Endothelial cell of umbilical vein (primary cell): Measurements from ENCODE around the gene CNRIP1. TPM values are rescaled to one million over a fixed set of nuclear protein-coding genes. Genes with fewer than 3 reads are reported as not detected.
A peak's percentile ranks its signal among the peaks of the same experiment; 100 is the strongest.

Experiments used
- BruUV-seq: library from RNA; stranded (reverse); fragments of 400-500 nt; replicated peaks from 2 replicates; lab custom pipeline; 2021; lab: Mats Ljungman, UMichigan
- CTCF ChIA-PET: fragments of 300-600, 350-600 bp; sonication (Branson Sonifier 250); formaldehyde crosslinking; loops from one replicate; lab custom pipeline; 2021; ENCODE audit warnings: antibody characterized with exemption, inconsistent platforms; lab: Charles Lee
- POLR2A ChIA-PET: fragments of 300-600, 350-600 bp; sonication (Branson Sonifier 250); formaldehyde crosslinking; loops from one replicate; lab custom pipeline; 2021; ENCODE audit warnings: antibody characterized with exemption, inconsistent platforms; lab: Charles Lee
- DNase-seq: peaks from one replicate; pipeline ENCODE4 v3.0.0-alpha.2; 2011; ENCODE audit warnings: low read depth, low spot score
- FAIRE-seq: peaks from 2 replicates; lab custom pipeline; 2011; peaks lifted over from hg19 to GRCh38; lab: Jason Lieb, UNC
- H2AFZ ChIP-seq: 2 replicates; pipeline ENCODE4 v1.6.0; 2012; ENCODE audit warnings: low read depth, low read length, control low read depth, inconsistent platforms
- H3K27ac ChIP-seq: 2 replicates; pipeline ENCODE4 v1.5.1; 2011; ENCODE audit warnings: low read depth, mild to moderate bottlenecking, control low read depth, low read length, moderate library complexity; ENCODE audit not compliant: insufficient read depth
- H3K27me3 ChIP-seq, 2 experiments: 2 replicates each; pipeline versions ENCODE4 v1.6.0 to v1.6.1; 2011; ENCODE audit warnings: low read length in 2 of 2, mixed read lengths in 1 of 2; ENCODE audit not compliant: control insufficient read depth in 2 of 2, insufficient read depth in 2 of 2
- H3K36me3 ChIP-seq, 2 experiments: 2 replicates in 1 of 2; 3 replicates in 1 of 2; pipeline ENCODE4 v1.5.1; 2011; ENCODE audit warnings: low read length in 2 of 2, mild to moderate bottlenecking in 1 of 2, moderate library complexity in 1 of 2; ENCODE audit not compliant: control insufficient read depth in 2 of 2, insufficient read depth in 2 of 2; ENCODE audit errors: extremely low read depth in 1 of 2
- H3K4me1 ChIP-seq: 3 replicates; pipeline ENCODE4 v1.5.1; 2011; ENCODE audit warnings: mild to moderate bottlenecking, low read length; ENCODE audit not compliant: control insufficient read depth, insufficient read depth; ENCODE audit errors: extremely low read depth
- H3K4me2 ChIP-seq: 2 replicates; pipeline ENCODE4 v1.6.1; 2011; ENCODE audit warnings: low read length, control low read depth, mixed read lengths; ENCODE audit not compliant: insufficient read depth
- H3K4me3 ChIP-seq, 3 experiments: fragments of 200-600 bp in 1 of 3; sonication (generic), shearing (Covaris generic) in 1 of 3; replicated peaks in 1 of 3; 2 replicates each; pipeline ENCODE4 v1.5.1; 2011 to 2016; ENCODE audit warnings: control low read depth in 3 of 3, low read length in 3 of 3, mild to moderate bottlenecking in 2 of 3, inconsistent platforms in 1 of 3, low read depth in 1 of 3, moderate library complexity in 1 of 3; ENCODE audit not compliant: insufficient read depth in 1 of 3
- H3K79me2 ChIP-seq: 2 replicates; pipeline ENCODE4 v1.6.0; 2012; ENCODE audit warnings: low read length, inconsistent platforms; ENCODE audit not compliant: control insufficient read depth, insufficient read depth
- H3K9ac ChIP-seq: replicated peaks from 2 replicates; pipeline ENCODE3; 2011; ENCODE audit warnings: low read length, control low read depth; ENCODE audit not compliant: insufficient read depth; ENCODE audit errors: extremely low read depth
- H3K9me1 ChIP-seq: replicated peaks from 3 replicates; pipeline ENCODE4 v1.6.0; 2011; ENCODE audit warnings: mild to moderate bottlenecking, low read length; ENCODE audit not compliant: control insufficient read depth, insufficient read depth; ENCODE audit errors: extremely low read depth
- H3K9me3 ChIP-seq: replicated peaks from 2 replicates; pipeline ENCODE4 v1.5.1; 2012; ENCODE audit warnings: low read length, inconsistent platforms; ENCODE audit not compliant: control insufficient read depth, insufficient read depth
- H4K20me1 ChIP-seq: replicated peaks from 2 replicates; pipeline ENCODE3; 2011; ENCODE audit warnings: mild to moderate bottlenecking, low read length; ENCODE audit not compliant: control insufficient read depth, insufficient read depth; ENCODE audit errors: extremely low read depth
- EZH2 ChIP-seq: IDR thresholded peaks from 2 replicates; pipeline ENCODE4 v1.6.1; 2012; ENCODE audit warnings: borderline replicate concordance, low read depth, mild to moderate bottlenecking, moderate library complexity, low read length, inconsistent platforms; ENCODE audit not compliant: severe bottlenecking
- FOS ChIP-seq: IDR thresholded peaks from 2 replicates; pipeline ENCODE4 v1.6.1; 2011; ENCODE audit warnings: mild to moderate bottlenecking, low read length, moderate library complexity, borderline replicate concordance; ENCODE audit not compliant: insufficient read depth
- GATA2 ChIP-seq: IDR thresholded peaks from 2 replicates; pipeline ENCODE4 v1.7.0; 2011; ENCODE audit warnings: low read depth, mild to moderate bottlenecking, moderate library complexity, mixed read lengths, low read length; ENCODE audit not compliant: insufficient read length, insufficient read depth
- JUN ChIP-seq: IDR thresholded peaks from 2 replicates; pipeline ENCODE4 v1.6.1; 2011; ENCODE audit warnings: borderline replicate concordance, low read depth; ENCODE audit not compliant: insufficient read length, insufficient read depth
- MYC ChIP-seq: IDR thresholded peaks from one replicate; pipeline ENCODE4 v1.6.1; 2011; ENCODE audit warnings: mild to moderate bottlenecking, low read depth, low read length
- POLR2A ChIP-seq: IDR thresholded peaks from 2 replicates; pipeline ENCODE4 v1.6.1; 2012; ENCODE audit warnings: low read depth, mild to moderate bottlenecking, control low read depth, low read length
- POLR2AphosphoS5 ChIP-seq: IDR thresholded peaks from 2 replicates; pipeline ENCODE4 v1.6.1; 2012; ENCODE audit warnings: low read depth, mild to moderate bottlenecking, control low read depth, low read length, moderate library complexity; ENCODE audit not compliant: insufficient read depth
- dilution Hi-C: fragments of 300-500 bp; cut with MboI; formaldehyde crosslinking; loops from one replicate; pipeline ENCODE4 v1.15.0; 2019; ENCODE audit warnings: low sequenced_read_pairs; ENCODE audit not compliant: extremely low pct_ligation_motif_present
- intact Hi-C: fragments of 100-400 bp; cut with micrococcal nuclease; formaldehyde crosslinking; loops from one replicate; pipeline ENCODE4 v1.10.0; 2022
- polyA plus RNA-seq, 4 experiments: library from polyadenylated mRNA; depleted of rRNA in 3 of 4; stranded (reverse) in 3 of 4; unstranded in 1 of 4; fragments of >200 nt; gene quantifications; 2 replicates each; pipeline versions ENCODE4 v1.2.1 to v1.2.3, GENCODE V29; 2011 to 2012; ENCODE audit warnings: missing spikeins in 1 of 4
- total RNA-seq: library from RNA; stranded (reverse); gene quantifications from 2 replicates; pipeline ENCODE4 v1.2.3, GENCODE V29; 2021
- TF ChIP-seq, protein P1 (sequence below), 2 donors: IDR thresholded peaks; 1 replicate in 1 of 2; 2 replicates in 1 of 2; pipeline ENCODE4 v1.5.1; 2011; ENCODE audit warnings: low read length in 2 of 2, mild to moderate bottlenecking in 2 of 2, moderate library complexity in 2 of 2, control low read depth in 1 of 2, inconsistent platforms in 1 of 2, low read depth in 1 of 2; ENCODE audit not compliant: insufficient read depth in 1 of 2; ENCODE audit errors: extremely low read depth in 1 of 2
- TF ChIP-seq, protein P2 (sequence below): IDR thresholded peaks from 2 replicates; pipeline ENCODE4 v1.6.1; 2011; ENCODE audit not compliant: insufficient read depth, insufficient read length

The CNRIP1 gene
- total and polyA plus RNA-seq, 2 donors (not counting 3 experiments of a cell fraction or from before 2014, with no cell fraction given) = 74.6 to 98.9 TPM

DNA sequence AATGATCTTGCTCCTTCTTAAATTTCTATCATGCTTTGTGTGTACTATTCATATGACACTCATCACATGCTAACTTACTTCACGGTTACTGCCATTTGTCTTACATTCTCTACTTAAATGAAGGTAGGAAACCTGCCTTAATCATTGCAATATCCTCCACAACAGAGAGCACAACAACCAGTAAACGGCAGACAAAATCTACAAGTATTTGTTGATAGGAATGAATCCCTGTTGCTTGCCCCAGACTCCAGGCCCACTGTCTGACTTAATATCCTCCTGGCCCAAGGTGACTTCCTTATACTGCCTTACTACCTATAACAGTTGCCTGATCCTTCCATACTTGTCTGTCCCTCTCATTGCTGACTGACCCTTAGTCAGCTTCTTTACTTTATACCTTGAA, 70.9 kb downstream of the CNRIP1 start:
- POLR2A ChIA-PET = no interaction called here
- no peaks in the 10 kb centered on the region for H3K9me1 ChIP-seq
- no peak overlapping the region for H3K4me3 ChIP-seq

More for the DNA sequence above, 70.9 kb downstream of the CNRIP1 start:
- no peak for FAIRE-seq
- TF ChIP-seq, protein P1, sequence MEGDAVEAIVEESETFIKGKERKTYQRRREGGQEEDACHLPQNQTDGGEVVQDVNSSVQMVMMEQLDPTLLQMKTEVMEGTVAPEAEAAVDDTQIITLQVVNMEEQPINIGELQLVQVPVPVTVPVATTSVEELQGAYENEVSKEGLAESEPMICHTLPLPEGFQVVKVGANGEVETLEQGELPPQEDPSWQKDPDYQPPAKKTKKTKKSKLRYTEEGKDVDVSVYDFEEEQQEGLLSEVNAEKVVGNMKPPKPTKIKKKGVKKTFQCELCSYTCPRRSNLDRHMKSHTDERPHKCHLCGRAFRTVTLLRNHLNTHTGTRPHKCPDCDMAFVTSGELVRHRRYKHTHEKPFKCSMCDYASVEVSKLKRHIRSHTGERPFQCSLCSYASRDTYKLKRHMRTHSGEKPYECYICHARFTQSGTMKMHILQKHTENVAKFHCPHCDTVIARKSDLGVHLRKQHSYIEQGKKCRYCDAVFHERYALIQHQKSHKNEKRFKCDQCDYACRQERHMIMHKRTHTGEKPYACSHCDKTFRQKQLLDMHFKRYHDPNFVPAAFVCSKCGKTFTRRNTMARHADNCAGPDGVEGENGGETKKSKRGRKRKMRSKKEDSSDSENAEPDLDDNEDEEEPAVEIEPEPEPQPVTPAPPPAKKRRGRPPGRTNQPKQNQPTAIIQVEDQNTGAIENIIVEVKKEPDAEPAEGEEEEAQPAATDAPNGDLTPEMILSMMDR (IDR thresholded peaks at IDR 0.05; ENCODE audit: extremely low read depth in 1 of 2, insufficient read depth in 1 of 2, low read depth in 1 of 2, low read length in 2 of 2) = no peak
- TF ChIP-seq JUN (no peak), POLR2A (no peak), EZH2 (no peak), GATA2 (no peak), FOS (no peak), MYC (no peak), POLR2AphosphoS5 (no peak)
- TF ChIP-seq, protein P2, sequence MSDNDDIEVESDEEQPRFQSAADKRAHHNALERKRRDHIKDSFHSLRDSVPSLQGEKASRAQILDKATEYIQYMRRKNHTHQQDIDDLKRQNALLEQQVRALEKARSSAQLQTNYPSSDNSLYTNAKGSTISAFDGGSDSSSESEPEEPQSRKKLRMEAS = no peak
- Histone ChIP-seq H3K27me3 (no peaks in the 10 kb centered on the region), H3K4me1 (peaks cover 23% of the 10 kb centered on the region), H4K20me1 (peaks cover 35% of the 10 kb centered on the region), H3K4me2 (peak overlapping the region; percentile 4), H2AFZ (no peak overlapping the region), H3K27ac (no peak overlapping the region), H3K9ac (no peak overlapping the region), H3K79me2 (peaks cover 82% of the 10 kb centered on the region), H3K9me3 (no peaks in the 10 kb centered on the region), H3K36me3 (no peaks in the 10 kb centered on the region)
- intact Hi-C loops (no loop called here), dilution Hi-C loops (no loop called here)
- BruUV-seq = no TSS peak
- DNase-seq = no peak
- CTCF ChIA-PET = interaction anchor here (0.7 to 2.8 kb wide), 4 partner anchors 11 to 69 kb away, joined by 3 to 26 read pairs (median 3); no protein-coding TSS in a partner anchor
